MM.1S (cell line): ENCODE data around the gene C17orf50.

Experiments used
- EZH2 ChIP-seq: fragments of 300-600 bp; sonication (generic); optimal IDR thresholded peaks from 2 replicates; pipeline ENCODE3; 2017; ENCODE audit warnings: low read depth, mild to moderate bottlenecking, antibody characterized with exemption, low read length, mixed read lengths
- EZH2phosphoT487 ChIP-seq: fragments of 300-600 bp; sonication (generic); IDR thresholded peaks from 2 replicates; pipeline ENCODE4 v1.6.1; 2018; ENCODE audit warnings: antibody characterized with exemption, low read length
- TF ChIP-seq, protein P1 (sequence below): fragments of 300-600 bp; sonication (generic); IDR thresholded peaks from 2 replicates; pipeline ENCODE4 v1.5.1; 2016; ENCODE audit warnings: antibody characterized with exemption, low read length, mixed read lengths

DNA sequence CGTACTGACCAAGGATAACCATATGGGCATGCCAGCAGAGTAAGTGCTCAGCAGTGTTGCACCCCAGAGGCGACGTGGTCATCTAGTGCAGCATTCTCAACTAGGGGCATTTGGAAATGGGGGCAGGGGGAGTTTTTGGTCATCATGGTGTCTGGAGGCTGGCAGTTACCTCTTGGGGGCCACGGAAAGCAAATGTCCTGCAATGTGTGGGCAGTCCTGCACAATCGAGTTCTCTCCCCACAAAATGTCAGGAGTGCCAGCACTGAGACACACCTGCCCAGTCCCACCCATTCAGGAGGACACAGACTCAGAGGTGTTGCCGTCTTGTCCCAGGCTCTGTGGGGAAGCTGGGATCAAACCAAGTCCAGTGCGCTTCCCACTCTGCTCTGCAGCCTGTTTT, 26.3 kb upstream of the C17orf50 start:
- TF ChIP-seq, protein P1, sequence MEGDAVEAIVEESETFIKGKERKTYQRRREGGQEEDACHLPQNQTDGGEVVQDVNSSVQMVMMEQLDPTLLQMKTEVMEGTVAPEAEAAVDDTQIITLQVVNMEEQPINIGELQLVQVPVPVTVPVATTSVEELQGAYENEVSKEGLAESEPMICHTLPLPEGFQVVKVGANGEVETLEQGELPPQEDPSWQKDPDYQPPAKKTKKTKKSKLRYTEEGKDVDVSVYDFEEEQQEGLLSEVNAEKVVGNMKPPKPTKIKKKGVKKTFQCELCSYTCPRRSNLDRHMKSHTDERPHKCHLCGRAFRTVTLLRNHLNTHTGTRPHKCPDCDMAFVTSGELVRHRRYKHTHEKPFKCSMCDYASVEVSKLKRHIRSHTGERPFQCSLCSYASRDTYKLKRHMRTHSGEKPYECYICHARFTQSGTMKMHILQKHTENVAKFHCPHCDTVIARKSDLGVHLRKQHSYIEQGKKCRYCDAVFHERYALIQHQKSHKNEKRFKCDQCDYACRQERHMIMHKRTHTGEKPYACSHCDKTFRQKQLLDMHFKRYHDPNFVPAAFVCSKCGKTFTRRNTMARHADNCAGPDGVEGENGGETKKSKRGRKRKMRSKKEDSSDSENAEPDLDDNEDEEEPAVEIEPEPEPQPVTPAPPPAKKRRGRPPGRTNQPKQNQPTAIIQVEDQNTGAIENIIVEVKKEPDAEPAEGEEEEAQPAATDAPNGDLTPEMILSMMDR, result no peak
- no peak for TF ChIP-seq EZH2
- TF ChIP-seq EZH2phosphoT487, result no peak
